GM18861 (cell line): Measurements from ENCODE around the gene VAV1.
"Not testable (repeated sequence)": the region's sequence is repeated elsewhere in the genome, so short reads cannot be mapped to it uniquely, and the experiment has no call there.

ENCODE experiments used
- ATAC-seq: cut with Tn5 transposase; IDR thresholded peaks from one replicate; pipeline ENCODE4 v1.9.1; 2021; ENCODE audit not compliant: unreplicated experiment

VAV1 gene

DNA sequence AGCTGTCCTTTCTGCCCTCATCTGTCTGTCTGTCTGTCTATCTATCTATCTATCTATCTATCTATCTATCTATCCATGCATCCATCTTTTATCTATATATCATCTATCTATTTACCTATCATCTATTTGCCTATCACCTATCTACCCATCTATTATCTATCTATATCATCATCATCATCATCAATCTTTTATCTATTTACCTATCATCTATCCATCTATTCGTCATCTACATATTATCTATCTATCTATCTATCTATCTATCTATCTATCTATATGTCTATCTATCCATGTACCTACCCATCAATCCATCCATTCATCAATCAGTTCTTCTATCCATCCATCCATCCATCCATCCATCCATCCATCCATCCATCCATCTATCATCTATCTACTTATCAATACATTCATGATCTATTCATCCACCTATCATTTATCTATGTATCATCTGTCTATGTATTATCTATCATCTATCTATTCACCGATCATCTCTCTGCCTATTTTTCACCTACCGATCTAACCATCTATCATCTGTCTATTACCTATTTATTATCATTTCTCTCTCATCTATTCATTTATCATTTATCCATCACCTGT, 65.7 kb downstream of the VAV1 start:
- ATAC-seq = no peak

DNA sequence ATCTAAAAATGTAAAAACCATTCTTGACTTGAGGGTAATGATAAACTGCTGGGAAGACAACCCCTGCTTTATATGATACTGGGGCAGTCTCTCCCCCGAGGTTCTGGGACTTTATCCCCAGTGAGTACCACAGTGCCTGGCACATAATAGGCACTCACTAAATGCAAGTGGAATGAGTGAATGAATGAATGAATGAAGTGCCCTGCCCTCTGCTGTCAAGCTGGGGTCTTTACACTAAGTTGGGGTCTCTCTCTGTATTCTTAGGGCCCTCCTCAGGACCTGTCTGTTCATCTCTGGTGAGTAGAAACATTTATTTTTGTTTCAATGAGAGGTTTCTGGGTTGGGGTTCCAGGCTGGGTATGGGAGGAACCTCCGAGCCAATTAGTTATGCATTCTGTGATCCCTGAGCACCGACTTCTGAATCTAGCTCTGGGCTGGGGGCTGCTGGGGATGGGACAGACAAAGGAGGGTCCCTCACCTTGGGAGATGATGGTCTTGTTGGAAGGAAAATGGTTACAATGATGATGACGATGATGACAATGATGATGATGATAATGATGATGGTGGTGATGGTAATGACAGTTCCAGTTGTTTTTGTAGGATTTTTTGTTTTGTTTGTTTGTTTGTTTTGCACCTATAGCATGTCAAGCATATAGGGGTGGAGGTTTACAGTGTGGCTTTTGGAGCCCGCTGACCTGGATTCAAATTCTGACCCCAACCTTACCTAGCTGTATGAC, 70.5 kb downstream of the VAV1 start:
- no peak for ATAC-seq

DNA sequence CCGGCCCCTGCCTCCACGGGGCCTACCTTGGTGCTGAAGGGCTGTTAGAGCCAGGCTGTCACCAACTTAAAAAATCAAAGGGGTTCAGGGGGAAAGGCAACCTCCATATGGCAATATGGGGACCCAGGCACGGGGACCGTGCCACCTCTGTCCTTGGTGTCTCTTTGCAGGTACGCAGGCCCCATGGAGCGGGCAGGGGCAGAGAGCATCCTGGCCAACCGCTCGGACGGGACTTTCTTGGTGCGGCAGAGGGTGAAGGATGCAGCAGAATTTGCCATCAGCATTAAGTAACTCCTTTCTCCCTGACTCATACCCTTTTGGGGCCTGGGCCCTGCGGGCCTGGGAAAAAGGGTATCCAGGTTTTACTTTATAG, 75.3 kb downstream of the VAV1 start:
- no peak for ATAC-seq

DNA sequence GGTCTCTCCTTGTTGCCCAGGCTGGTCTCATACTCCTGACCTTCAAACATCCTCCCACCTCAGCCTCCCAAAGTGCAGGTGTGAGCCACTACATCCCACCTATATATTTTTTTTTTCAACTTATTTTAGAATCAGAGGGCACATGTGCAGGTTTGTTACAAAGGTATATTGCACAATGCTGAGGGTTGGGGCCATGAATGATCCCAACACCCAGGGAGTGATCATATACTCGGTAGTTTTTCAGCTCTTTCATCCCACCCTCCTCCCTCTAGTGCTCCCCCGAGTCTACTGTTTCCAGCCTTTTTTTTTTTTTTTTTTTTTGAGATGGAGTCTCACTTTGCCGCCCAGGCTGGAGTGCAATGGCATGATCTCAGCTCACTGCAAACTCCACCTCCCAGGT, 76.5 kb downstream of the VAV1 start:
- ATAC-seq = no peak

DNA sequence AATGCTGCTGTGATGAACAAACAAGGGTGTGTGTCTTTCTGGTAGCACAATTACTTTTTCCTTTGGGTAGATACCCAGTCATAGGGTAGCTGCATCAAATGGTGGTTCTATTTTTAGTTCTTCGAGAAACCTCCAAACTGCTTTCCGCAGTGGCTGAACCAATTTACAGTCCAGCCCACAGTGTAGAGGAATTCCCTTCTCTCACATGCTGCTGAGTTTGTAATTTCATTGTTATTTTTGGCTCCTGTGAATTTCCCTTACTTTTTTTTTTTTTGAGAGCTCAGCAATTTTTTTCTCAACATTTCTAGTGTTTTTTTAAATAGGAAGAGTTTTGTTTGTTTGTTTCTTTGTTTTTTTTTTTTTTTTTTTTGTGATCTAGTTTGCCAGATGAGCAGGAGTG, 77.4 kb downstream of the VAV1 start:
- no peak for ATAC-seq

DNA sequence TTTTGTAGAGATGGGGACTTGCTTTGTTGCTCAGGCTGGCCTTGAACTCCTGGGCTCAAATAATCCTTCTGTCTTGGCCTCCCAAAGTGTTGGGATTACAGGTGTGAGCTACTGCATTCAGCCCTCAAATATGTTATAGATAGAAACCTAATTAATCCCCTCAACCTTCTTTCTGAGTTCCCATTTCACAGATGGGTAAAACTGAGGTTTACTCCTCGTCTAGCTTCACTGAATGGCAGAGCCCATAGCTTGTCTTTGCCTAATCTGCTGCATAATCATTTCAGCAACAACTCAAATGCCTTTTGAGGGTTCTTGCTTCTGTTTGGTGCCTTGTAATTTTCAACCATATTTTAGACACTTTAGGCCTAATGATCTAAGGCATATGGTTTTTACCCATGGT, 78.9 kb downstream of the VAV1 start:
- no peak for ATAC-seq

DNA sequence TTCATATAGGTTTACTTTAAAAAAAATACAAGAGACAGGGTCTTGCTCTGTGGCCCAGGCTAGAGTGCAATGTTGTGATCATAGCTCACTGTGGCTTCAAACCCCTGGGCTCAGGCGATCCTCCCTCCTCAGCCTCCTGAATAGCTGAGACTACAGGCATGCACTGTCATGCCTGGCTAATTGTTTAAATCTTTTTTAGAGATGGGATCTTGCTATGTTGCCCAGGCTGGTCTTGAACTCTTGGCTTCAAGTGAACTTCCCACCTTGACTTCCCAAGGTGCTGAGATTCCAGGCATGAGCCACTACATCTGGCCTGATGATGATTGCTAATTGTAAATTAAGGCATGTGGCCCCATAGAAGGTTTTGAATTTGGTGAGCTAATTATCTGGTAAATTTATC, 79.5 kb downstream of the VAV1 start:
- no peak for ATAC-seq

DNA sequence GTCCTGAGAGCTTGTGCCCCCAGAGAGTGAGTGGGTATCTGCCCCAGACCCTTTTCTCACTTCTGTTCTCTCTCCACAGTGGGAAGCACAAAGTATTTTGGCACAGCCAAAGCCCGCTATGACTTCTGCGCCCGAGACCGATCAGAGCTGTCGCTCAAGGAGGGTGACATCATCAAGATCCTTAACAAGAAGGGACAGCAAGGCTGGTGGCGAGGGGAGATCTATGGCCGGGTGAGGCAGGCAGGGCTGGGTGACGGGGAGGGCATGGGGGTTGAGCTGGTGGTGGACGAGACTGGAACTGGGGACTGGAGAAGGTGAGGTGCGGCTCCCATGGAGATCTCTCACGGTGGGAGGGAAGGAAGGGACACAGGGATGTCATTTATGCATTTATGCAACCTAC, 81.4 kb downstream of the VAV1 start:
- ATAC-seq = no peak

DNA sequence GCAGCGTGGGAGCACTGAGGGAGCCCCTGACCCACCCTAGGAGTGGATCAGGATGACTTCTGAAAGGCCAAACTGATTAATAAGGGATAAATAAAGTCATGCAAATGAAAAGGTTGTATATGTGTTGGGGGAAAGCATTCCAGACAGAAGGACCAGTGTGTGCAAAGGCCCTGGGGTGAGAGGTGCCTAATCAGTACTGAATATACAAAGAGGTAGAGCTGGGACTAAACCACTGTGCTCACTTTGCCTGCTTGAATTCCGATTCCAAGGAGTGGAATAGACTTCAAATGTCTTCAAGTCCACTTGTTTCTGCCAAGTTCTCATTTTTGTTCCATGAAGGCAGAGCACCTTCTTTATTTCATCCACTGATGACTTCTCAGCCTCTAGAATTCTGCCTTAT, 82.2 kb downstream of the VAV1 start:
- ATAC-seq = no peak

DNA sequence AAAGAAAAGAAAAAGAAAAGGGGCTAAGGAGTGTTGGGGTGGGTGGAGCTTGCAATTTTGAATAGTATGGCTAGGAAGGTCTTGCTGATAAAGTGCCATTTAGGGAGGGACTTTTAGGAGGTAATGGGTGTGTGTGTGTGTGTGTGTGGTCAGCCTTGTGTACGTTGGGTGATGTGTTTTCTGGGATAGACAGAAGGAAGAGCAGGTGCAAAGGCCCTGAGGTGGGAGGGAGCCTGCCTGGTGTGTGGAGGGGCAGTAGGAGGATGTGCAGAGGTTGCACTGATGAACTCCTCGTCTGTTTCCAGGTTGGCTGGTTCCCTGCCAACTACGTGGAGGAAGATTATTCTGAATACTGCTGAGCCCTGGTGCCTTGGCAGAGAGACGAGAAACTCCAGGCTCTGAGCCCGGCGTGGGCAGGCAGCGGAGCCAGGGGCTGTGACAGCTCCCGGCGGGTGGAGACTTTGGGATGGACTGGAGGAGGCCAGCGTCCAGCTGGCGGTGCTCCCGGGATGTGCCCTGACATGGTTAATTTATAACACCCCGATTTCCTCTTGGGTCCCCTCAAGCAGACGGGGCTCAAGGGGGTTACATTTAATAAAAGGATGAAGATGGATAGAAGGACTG, 84.4 kb downstream of the VAV1 start:
- ATAC-seq = no peak

DNA sequence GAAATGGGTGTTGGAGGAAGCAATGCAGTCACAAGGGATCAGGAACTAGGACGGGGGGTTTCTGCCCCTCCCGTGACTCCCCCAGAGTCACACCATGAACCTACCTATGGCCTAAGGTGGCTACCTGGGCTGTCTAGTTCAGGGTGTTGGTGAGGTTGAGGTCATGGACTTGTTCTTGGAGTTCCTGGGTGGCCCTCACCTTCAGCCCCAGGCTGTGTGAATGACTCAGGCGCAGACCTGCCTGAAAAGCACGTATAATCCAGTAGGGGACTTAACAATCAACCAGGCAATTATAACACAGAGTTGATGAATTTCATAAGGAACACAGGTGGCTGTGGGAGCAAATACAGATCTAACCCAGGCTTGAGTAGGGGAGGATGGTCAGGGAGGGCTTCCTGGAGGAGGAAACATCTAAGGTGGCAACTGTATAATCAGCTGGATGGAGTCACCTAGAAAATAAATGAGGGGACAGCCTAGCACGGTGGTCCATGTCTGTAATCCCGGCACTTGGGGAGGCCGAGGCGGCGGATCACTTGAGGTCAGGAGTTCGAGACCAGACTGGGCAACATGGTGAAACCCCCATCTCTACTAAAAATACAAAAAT, 89.3 kb downstream of the VAV1 start:
- ATAC-seq = no peak

DNA sequence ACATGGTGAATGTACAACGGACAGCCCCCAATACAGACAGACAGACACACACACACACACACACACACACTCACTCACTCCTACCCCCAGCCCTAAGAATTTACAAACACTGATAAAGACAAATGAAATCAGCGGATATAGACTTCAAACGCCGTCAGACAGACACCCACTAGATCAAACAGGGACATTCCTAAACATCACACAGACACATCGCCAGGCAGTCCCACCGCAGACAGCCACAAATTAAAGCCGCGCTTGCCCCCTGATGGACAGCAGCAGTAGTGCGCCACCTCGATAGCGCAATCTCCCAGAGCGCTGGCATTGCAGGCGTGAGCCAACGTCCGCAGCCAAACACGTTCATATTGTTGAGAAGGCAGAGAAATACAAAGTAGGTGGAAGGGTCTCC, 90.2 kb downstream of the VAV1 start:
- peak; percentile 58 for ATAC-seq

DNA sequence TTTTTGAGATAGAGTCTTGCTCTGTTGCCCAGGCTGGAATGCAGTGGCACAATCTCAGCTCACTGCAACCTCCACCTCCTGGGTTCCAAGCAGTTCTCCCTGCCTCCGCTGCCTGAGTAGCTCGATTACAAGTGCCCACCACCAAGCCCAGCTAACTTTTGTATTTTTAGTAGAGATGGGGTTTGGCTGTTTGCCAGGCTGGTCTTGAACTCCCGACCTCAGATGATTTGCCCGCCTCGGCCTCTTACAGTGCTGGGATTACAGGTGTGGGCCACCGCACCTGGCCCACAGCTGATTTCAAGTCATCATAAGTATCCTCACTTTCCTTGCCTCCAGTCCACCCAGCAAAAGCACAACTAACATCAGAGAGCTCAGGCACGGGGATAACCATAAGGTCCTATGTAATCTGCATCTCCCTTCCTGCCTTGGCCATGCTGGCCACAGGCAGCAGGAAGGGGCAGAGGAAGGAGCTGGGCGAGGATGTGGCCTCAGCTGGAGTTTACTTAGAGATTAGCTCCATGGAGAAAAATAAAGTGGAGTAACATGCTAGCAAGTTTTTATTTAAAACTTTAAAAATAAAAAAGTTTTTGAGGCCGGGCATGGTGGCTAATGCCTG, 91.9 kb downstream of the VAV1 start:
- ATAC-seq = no peak

DNA sequence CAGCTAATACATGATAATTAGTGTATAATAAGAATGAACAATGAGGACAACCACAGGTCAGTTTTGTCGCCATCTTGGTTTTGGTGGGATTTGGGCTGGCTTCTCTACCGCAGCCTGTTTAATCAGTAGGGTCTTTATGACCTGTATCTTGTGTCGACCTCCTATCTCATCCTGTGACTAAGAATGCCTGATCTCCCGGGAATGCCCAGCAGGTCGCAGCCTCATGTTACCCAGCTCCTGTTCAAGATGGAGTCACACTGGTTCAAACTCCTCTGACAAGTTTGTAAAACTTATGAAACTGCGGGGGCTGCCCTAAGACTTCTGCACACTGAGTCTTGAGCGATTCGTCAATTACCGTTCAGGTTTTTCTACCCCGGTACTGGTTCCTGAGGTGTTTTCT, 93.3 kb downstream of the VAV1 start:
- ATAC-seq = no peak

DNA sequence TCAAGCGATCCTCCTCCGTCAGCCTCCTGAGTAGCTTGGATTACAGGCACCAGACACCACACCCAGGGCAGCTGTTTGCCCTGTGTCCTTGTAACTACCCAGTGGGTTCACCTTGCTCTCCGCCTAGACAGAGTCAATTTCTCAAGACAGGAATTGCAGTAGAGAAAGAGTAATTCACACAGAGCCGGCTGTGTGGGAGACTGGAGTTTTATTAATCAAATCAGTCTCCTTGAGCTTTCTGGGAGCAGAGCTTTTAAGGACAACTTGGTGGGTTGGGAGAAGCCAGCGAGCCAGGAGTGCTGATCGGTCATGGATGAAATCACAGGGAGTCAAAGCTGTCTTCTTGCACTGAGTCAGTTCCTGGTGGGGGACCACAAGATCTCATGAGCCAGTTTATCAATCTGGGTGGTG, 94.2 kb downstream of the VAV1 start:
- ATAC-seq = no peak

DNA sequence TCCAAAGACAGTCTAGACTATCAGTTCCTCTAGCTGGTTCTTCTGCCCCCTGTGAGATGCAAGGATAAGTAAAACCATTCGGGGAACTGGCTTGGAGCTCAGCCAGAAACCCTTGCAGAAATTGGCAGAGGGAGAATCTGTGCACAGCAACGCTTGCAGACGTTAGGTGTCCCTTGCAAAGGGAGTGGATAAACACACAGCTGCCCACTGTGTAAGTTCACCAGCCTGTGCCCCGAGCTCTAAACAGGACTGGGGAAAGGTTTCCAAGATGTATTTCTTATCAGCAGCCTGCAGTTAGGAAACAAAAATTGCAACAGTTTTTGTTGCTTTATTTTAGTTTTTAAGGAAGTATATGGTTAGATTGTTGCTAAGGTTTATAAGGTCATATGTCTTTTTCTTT, 95.8 kb downstream of the VAV1 start:
- no peak for ATAC-seq

DNA sequence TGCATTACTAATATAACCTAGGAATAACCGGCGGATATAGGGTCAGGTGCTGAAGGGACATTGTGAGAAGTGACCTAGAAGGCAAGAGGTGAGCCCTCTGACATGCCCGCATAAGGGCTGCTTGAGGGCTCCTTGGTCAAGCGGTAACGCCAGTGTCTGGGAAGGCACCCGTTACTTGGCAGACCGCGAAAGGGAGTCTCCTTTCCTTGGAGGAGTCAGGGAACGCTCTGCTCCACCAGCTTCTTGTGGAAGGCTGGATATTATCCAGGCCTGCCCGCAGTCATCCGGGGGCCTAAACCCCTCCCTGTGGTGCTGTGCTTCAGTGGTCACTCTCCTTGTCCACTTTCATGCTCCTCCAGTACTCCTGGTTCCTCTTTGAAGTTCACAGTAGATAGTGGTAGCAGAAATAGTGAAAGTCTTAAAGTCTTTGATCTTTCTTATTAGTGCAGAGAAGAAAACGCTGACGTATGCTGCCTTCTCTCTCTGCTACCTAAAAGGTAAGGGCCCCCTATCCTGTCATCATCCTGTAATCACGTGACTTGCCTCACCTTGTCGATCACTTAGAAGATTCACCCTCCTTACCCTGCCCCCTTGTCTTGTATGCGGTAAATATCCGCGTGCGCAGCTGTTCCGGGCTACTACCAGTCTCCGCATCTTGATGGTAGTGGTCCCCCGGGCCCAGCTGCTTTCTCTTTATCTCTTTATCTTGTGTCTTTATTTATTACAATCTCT, 96.8 kb downstream of the VAV1 start:
- ATAC-seq = not testable (repeated sequence)

DNA sequence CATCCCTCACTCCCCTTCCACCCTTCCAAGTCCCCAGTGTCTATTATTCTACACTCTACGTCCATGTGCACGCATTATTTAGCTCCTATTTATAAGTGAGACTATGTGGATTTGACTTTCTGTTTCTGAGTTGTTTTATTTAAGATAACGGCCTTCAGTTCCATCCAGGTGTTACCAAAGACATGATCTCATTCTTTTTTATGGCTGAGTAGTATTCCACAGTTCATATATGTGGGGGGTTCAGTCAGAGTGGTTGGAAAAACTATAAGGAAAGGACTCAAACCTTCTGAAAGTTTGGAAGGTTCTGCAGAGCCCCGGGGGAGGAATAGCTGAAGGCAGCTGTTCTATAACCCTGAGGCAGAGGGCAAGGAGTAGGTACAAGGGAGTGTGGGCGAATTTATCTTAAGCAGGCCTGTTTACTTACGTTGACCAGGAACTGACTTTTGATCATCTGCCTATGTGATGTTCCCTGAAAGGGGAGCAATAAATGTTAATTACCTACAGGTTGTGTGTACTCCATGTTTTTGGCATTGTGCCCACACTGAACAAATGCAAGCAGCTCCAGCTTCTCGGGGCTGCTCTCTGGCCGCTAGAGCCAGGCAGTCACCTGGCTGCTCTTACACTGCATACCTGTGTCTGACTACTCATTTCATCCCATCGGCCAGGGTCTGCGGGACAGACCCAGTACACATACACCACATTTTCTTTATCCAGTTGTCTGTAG, 101.4 kb downstream of the VAV1 start:
- ATAC-seq = no peak

DNA sequence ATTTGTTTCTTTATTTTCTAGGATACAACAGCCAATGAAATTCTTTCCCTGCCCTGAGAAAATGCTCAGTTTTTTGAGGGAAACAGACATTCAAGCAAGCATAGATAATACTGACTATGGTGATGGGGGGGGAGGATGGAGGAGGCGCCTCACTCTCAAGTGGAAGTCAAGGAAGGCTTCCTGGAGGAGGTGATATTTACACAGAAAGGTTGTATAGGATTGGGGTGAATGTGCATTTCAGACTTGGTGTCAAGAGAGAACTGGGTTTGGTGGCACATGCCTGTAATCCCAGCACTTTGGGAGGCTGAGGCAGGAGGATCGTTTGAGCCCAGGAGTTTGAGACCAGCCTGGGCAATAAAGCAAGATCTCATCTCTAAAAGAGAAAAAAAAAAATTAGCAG, 102.7 kb downstream of the VAV1 start:
- ATAC-seq = no peak

DNA sequence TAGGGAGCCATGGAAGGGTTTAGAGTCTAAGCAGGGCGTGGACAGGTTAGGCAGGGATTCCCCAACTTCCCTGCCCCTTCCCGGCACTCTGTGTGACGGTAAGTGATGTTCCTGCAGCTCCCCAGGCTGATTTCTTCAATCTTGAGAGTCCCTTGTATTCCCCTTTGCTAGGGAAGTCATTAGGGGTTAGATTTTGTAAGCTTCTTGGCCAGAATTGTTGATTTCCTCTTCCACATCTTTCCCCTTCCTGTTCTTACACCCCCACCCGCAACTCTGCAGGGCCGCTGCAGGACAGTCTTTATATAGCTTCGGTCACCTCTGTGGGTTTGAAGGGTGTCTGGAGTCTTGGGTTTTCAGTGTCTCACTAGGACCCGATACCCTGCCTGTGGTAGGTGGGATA, 104.2 kb downstream of the VAV1 start:
- no peak for ATAC-seq

DNA sequence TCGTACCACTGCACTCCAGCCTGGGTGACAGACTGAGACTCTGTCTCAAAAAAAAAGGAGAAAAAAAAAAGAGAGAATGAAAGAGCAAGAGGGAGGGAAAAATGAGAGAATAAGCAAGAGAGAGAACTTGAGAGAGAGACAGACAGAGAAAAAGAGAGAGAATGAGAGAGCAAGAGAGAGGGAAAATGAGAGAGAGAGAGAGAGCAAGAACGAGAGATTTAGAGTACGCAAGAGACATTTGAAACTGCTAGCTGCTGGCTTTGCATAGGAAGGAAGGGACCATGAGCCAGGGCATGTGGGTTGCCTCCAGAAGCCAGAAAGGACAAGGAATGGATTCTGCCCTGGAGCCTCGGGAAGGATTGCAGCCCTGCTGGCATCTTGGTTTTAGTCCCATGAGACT, 105.3 kb downstream of the VAV1 start:
- no peak for ATAC-seq
